Measurements from ENCODE around the gene STXBP2. TPM values are rescaled to one million over a fixed set of nuclear protein-coding genes. Genes with fewer than 3 reads are reported as not detected.

STXBP2 gene
- total and polyA plus RNA-seq, 5 donors: 5.0 to 12.1 (median 8.6) TPM

DNA sequence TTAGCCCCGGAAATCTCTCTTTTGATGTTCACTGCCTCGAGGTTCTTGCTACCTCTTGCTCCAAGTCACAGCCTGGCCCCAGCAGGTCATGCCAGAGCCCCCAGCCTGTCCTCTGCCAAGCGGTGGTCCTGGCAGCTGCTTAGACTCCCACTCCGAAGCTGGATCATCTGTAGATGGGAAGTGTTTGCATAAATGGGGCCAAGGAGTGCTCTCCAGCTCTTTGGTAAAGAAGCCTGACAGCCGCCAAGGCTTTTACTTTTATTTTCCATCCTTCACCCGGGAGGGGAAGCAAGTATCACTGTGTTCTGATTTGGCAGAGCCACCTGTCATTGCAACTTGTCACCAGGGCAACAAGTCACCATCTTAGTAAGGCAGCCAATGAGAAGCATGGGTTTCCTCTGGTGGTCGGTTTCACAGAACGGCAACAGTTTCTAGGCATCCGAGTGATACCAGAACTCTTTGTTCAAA, 21.3 kb downstream of the STXBP2 start:
- intact Hi-C loops (cut with DNase I): loop anchor here in 1 of 4 donors (10.0 kb wide), 1 partner anchor 147 kb away; no protein-coding TSS in a partner anchor
- Histone ChIP-seq H3K4me1 (ENCODE audit: control insufficient read depth, insufficient read depth, low read length) (no peaks in the 10 kb centered on the region), H3K9me3 (ENCODE audit: control insufficient read depth, low read length) (no peaks in the 10 kb centered on the region), H3K27ac (ENCODE audit: low read length) (no peak overlapping the region), H3K4me3 (ENCODE audit: low read length) (no peak overlapping the region), H3K27me3 (ENCODE audit: control insufficient read depth, insufficient read depth) (no peaks in the 10 kb centered on the region)
- peak in 1 of 3 donors; percentile 10 for DNase-seq
- WGBS: 35% methylated on average over 9 of the region's 9 CpGs
- no peak for ATAC-seq

- no peak overlapping the region for H3K4me3 ChIP-seq (ENCODE audit: low read length)
- DNase-seq: no peak
- no peak for ATAC-seq
- H3K27ac ChIP-seq (ENCODE audit: low read length): no peak overlapping the region
- H3K27me3 ChIP-seq (ENCODE audit: control insufficient read depth, insufficient read depth): no peaks in the 10 kb centered on the region
- no peaks in the 10 kb centered on the region for H3K4me1 ChIP-seq (ENCODE audit: control insufficient read depth, insufficient read depth, low read length)
- no peaks in the 10 kb centered on the region for H3K9me3 ChIP-seq (ENCODE audit: control insufficient read depth, low read length)
- WGBS: 81% methylated on average over 8 of the region's 8 CpGs
- intact Hi-C loops (cut with DNase I): no loop called here
Measured at GRCh38 chr19:7661744-7662538, 25.0 kb downstream of the STXBP2 start.

DNA sequence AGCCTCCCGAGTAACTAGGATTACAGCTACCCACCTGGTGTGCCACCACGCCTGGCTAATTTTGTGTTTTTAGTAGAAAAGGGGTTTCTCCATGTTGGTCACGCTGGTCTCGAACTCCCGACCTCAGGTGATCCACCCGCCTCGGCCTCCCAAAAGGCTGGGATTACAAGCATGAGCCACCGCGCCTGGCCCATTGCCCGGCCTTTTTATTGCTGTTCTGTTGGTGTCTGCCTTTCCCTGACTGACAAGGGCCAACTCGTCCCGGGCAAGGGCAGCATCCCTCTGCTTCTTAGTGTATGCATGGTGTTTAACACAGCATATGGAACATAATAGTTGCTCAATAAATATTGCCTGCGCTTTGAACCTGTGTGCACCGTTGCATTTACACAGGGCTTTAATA, 25.7 kb downstream of the STXBP2 start:
- H3K27ac ChIP-seq (ENCODE audit: low read length): no peak overlapping the region
- WGBS: 88% methylated on average over 14 of the region's 14 CpGs
- intact Hi-C loops (cut with DNase I): no loop called here

GRCh38 chr19:7663706-7664105, 26.8 kb downstream of the STXBP2 start:
- Histone ChIP-seq H3K9me3 (ENCODE audit: control insufficient read depth, low read length) (no peaks in the 10 kb centered on the region), H3K4me1 (ENCODE audit: control insufficient read depth, insufficient read depth, low read length) (no peaks in the 10 kb centered on the region), H3K27ac (ENCODE audit: low read length) (no peak overlapping the region), H3K4me3 (ENCODE audit: low read length) (no peak overlapping the region), H3K27me3 (ENCODE audit: control insufficient read depth, insufficient read depth) (no peaks in the 10 kb centered on the region)
- ATAC-seq (no peak), DNase-seq (no peak)
- intact Hi-C loops (cut with DNase I): no loop called here
- WGBS: 61% methylated on average over 7 of the region's 7 CpGs

More for the DNA sequence above, 25.7 kb downstream of the STXBP2 start:
- no peaks in the 10 kb centered on the region for H3K27me3 ChIP-seq (ENCODE audit: control insufficient read depth, insufficient read depth)
- H3K4me1 ChIP-seq (ENCODE audit: control insufficient read depth, insufficient read depth, low read length): no peaks in the 10 kb centered on the region
- DNase-seq (peak in 1 of 3 donors; percentile 8), ATAC-seq (no peak)
- no peak overlapping the region for H3K4me3 ChIP-seq (ENCODE audit: low read length)
- no peaks in the 10 kb centered on the region for H3K9me3 ChIP-seq (ENCODE audit: control insufficient read depth, low read length)

DNA sequence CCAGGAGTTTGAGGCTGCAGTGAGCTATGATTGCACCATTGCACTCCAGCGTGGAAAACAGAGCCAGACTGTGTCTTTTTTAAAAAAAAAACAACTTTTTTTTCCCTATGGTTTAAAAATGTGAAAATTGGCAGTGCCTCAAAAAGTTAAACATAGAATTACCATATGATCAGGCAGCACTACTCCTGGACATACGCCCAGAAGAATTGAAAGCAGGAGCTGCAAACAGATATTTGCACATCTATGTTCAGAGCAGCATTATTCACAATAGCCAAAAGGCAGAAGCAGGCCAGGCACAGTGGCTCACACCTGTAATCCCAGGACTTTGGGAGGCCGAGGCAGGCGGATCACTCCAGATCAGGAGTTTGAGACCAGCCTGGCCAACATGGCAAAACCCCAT, 28.2 kb downstream of the STXBP2 start:
- Histone ChIP-seq H3K27ac (ENCODE audit: low read length) (no peak overlapping the region), H3K9me3 (ENCODE audit: control insufficient read depth, low read length) (no peaks in the 10 kb centered on the region), H3K4me1 (ENCODE audit: control insufficient read depth, insufficient read depth, low read length) (no peaks in the 10 kb centered on the region), H3K27me3 (ENCODE audit: control insufficient read depth, insufficient read depth) (no peaks in the 10 kb centered on the region), H3K4me3 (ENCODE audit: low read length) (no peak overlapping the region)
- intact Hi-C loops (cut with DNase I): no loop called here
- DNase-seq (no peak), ATAC-seq (no peak)
- 23% methylated on average over 4 of the region's 4 CpGs for WGBS

- H3K4me3 ChIP-seq (ENCODE audit: low read length): no peak within 1 kb of the TSS
- WGBS: 63% methylated on average over 9 of the region's 9 CpGs
Measured at GRCh38 chr19:7668842-7669241, 31.9 kb downstream of the STXBP2 start, which contains the start of gene RETN. TSS of gene RETN (plus strand) at chr19:7669049. CDS start at chr19:7669327, 278 bp downstream.

GRCh38 chr19:7669641-7670040, 32.7 kb downstream of the STXBP2 start:
- H3K27ac ChIP-seq (ENCODE audit: low read length): no peak overlapping the region
- intact Hi-C loops (cut with DNase I): loop anchor here in 1 of 4 donors (10.0 kb wide), 1 partner anchor 135 kb away; no protein-coding TSS in a partner anchor
- WGBS: 30% methylated on average over 9 of the region's 9 CpGs
- DNase-seq (peak in 1 of 3 donors; percentile 17), ATAC-seq (no peak)
- no peaks in the 10 kb centered on the region for H3K9me3 ChIP-seq (ENCODE audit: control insufficient read depth, low read length)
- no peak overlapping the region for H3K4me3 ChIP-seq (ENCODE audit: low read length)
- H3K27me3 ChIP-seq (ENCODE audit: control insufficient read depth, insufficient read depth): no peaks in the 10 kb centered on the region
- no peaks in the 10 kb centered on the region for H3K4me1 ChIP-seq (ENCODE audit: control insufficient read depth, insufficient read depth, low read length)

More at GRCh38 chr19:7668842-7669241, 31.9 kb downstream of the STXBP2 start, which contains the start of gene RETN:
- peak in 1 of 3 donors; percentile 26 for DNase-seq
- Histone ChIP-seq H3K4me1 (ENCODE audit: control insufficient read depth, insufficient read depth, low read length) (no peaks in the 10 kb centered on the region), H3K27me3 (ENCODE audit: control insufficient read depth, insufficient read depth) (no peaks in the 10 kb centered on the region), H3K27ac (ENCODE audit: low read length) (no peak within 1 kb of the TSS), H3K9me3 (ENCODE audit: control insufficient read depth, low read length) (no peaks in the 10 kb centered on the region)
- intact Hi-C loops (cut with DNase I): no loop called here
- ATAC-seq: peak in 1 of 2 donors; percentile 11

GRCh38 chr19:7670150-7670783, 33.4 kb downstream of the STXBP2 start:
- DNase-seq: peak in 1 of 3 donors; percentile 44
- intact Hi-C loops (cut with DNase I): loop anchor here in 1 of 4 donors (10.0 kb wide), 1 partner anchor 135 kb away; no protein-coding TSS in a partner anchor
- H3K27ac ChIP-seq (ENCODE audit: low read length): no peak overlapping the region

DNA sequence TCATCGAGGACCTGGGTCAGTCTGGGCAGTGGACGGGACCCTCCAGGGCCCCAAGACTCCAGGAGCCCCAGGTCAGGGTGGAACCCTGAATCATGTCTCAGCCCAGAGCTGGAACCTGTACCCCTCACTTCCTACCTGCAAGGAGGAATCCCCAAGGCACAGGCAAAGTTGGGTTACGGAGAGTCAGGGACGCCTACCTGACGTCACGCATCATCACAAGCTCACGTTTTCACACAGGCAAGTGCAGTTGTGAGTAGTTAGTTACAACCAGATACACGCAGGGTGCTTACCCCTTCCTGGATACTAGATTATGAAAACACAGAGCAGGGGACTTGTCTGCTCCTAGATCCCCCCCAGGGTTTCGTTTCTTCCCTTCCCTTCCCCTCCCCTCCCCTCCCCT, 33.9 kb downstream of the STXBP2 start:
- Histone ChIP-seq H3K4me3 (ENCODE audit: low read length) (no peak overlapping the region), H3K9me3 (ENCODE audit: control insufficient read depth, low read length) (no peaks in the 10 kb centered on the region), H3K4me1 (ENCODE audit: control insufficient read depth, insufficient read depth, low read length) (no peaks in the 10 kb centered on the region), H3K27ac (ENCODE audit: low read length) (no peak overlapping the region), H3K27me3 (ENCODE audit: control insufficient read depth, insufficient read depth) (no peaks in the 10 kb centered on the region)
- 37% methylated on average over 9 of the region's 9 CpGs for WGBS
- DNase-seq (no peak), ATAC-seq (no peak)
- intact Hi-C loops (cut with DNase I): loop anchor here in 1 of 4 donors (10.0 kb wide), 1 partner anchor 134 kb away; no protein-coding TSS in a partner anchor

More at GRCh38 chr19:7670150-7670783, 33.4 kb downstream of the STXBP2 start:
- H3K4me1 ChIP-seq (ENCODE audit: control insufficient read depth, insufficient read depth, low read length): no peaks in the 10 kb centered on the region
- no peak for ATAC-seq
- no peak overlapping the region for H3K4me3 ChIP-seq (ENCODE audit: low read length)
- 3% methylated on average over 43 of the region's 43 CpGs for WGBS
- no peaks in the 10 kb centered on the region for H3K27me3 ChIP-seq (ENCODE audit: control insufficient read depth, insufficient read depth)
- no peaks in the 10 kb centered on the region for H3K9me3 ChIP-seq (ENCODE audit: control insufficient read depth, low read length)

GRCh38 chr19:7672522-7672921, 35.6 kb downstream of the STXBP2 start:
- ATAC-seq: no peak
- H3K27ac ChIP-seq (ENCODE audit: low read length): no peak overlapping the region

More at GRCh38 chr19:7672522-7672921, 35.6 kb downstream of the STXBP2 start:
- no peak for DNase-seq
- no peaks in the 10 kb centered on the region for H3K27me3 ChIP-seq (ENCODE audit: control insufficient read depth, insufficient read depth)
- H3K4me1 ChIP-seq (ENCODE audit: control insufficient read depth, insufficient read depth, low read length): no peaks in the 10 kb centered on the region
- no peaks in the 10 kb centered on the region for H3K9me3 ChIP-seq (ENCODE audit: control insufficient read depth, low read length)
- H3K4me3 ChIP-seq (ENCODE audit: low read length): no peak overlapping the region
- WGBS: 48% methylated on average over 9 of the region's 9 CpGs
- intact Hi-C loops (cut with DNase I): loop anchor here in 1 of 4 donors (10.0 kb wide), 1 partner anchor 132 kb away; no protein-coding TSS in a partner anchor

All from right cardiac atrium (tissue), 5 donors.